HG03066 (cell line): Measurements from ENCODE around the gene SHOX.

ENCODE experiments used
- ATAC-seq: cut with Tn5 transposase; IDR thresholded peaks from one replicate; pipeline ENCODE4 v1.9.1; 2021; ENCODE audit warnings: low read depth; ENCODE audit not compliant: unreplicated experiment

The SHOX gene

GRCh38 chrX:703866-704265 lies 73.3 kb downstream of the SHOX start:
- ATAC-seq, result no peak
